Hematopoietic multipotent progenitor cell treated with erythropoietin and hydrocortisone succinate and interleukin-3 and kit ligand, for 17 days (in vitro differentiated cells): Measurements from ENCODE around the gene CBR1.

Experiments
- DNase-seq: peaks from one replicate; pipeline ENCODE4 v3.0.0-alpha.2; 2015; ENCODE audit warnings: low spot score

CBR1 gene

DNA sequence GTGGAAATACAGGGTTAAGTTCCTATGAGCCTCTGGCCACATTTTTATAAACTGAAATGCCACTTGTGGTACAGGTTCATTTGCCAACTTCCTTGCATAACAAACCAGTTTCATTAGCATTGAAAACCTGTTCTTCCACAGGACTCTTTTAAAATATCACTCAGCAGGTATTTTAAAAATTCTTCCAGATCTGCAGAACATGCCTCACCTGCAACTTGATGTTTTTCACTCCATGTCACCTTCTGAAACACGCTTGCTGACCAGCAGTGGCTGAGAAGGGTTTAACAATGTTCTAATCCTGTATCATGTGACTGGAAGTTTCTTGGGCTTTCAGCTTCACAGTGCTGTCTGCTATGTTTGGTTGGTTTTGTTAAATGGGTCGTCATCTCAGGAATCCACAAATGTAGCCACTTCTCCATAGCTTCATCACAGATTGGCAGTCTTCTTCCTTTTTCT is 47.5 kb downstream of the CBR1 start:
- no peak for DNase-seq

DNA sequence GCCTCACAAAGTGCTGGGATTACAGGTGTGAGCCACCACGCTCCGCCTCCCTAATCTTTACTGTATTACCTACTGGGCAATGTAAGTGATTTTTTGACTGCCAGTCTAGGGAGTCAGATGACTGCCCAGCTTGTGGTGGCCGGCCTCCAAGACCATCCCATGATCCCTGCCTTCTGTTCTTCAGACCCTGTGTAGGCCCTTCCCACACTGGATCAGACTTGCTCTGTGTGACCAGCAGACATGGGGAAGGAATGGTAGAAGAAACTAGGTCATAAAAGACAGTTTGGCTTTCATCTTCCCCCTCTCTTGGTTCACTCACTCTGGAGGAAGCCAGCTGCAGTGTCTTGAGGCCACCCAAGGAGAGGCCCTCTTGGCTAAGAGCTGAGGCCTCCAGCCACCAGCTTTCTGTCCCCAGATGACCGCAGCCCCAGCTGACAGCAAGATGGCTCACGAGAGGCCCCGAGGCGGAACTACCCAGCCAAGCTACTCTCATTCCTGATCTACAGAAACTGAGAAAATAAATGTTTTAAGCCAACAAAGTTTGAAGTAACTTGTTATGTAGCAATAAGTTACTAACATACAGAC is 50.6 kb downstream of the CBR1 start:
- DNase-seq, result no peak
